CD4-positive, CD25-positive, alpha-beta regulatory T cell (primary cell): ENCODE measurements around the gene PCDHA5. TPM values are rescaled to one million over a fixed set of nuclear protein-coding genes. Genes with fewer than 3 reads are reported as not detected.
"Not testable (repeated sequence)": the region's sequence is repeated elsewhere in the genome, so short reads cannot be mapped to it uniquely, and the experiment has no call there.

Experiments
- ATAC-seq, 2 donors: fragments of 150-1000 bp; cut with Tn5 transposase; one replicate each; pipeline ENCODE4 v1.10.0; 2021; ENCODE audit warnings: low read depth in 2 of 2, moderate number of reproducible peaks in 2 of 2, moderate library complexity in 1 of 2
- DNase-seq, 3 donors: peaks; one replicate each; pipeline versions ENCODE4 v3.0.0 to v3.0.0-alpha.2; 2012 to 2022; ENCODE audit warnings: mixed read lengths in 1 of 3
- H3K27ac ChIP-seq: one replicate; pipeline ENCODE4 v1.7.0; 2013; ENCODE audit warnings: mild to moderate bottlenecking, low read length; ENCODE audit not compliant: insufficient read depth, poor library complexity, severe bottlenecking
- H3K27me3 ChIP-seq: one replicate; pipeline ENCODE4 v1.7.0; 2013; ENCODE audit warnings: low read length; ENCODE audit not compliant: control insufficient read depth, insufficient read depth
- H3K36me3 ChIP-seq: one replicate; pipeline ENCODE4 v1.7.0; 2013; ENCODE audit warnings: mild to moderate bottlenecking, low read length, moderate library complexity; ENCODE audit not compliant: control insufficient read depth, insufficient read depth
- H3K4me1 ChIP-seq: 2 replicates; pipeline ENCODE4 v1.7.0; 2013; ENCODE audit warnings: mild to moderate bottlenecking, low read length; ENCODE audit not compliant: insufficient read depth, control insufficient read depth, poor library complexity, severe bottlenecking
- H3K4me3 ChIP-seq: one replicate; pipeline ENCODE4 v1.7.0; 2013; ENCODE audit warnings: low read depth, mild to moderate bottlenecking, low read length, moderate library complexity
- H3K9me3 ChIP-seq, 2 experiments: 1 replicate in 1 of 2; 2 replicates in 1 of 2; pipeline ENCODE4 v1.7.0; 2013; ENCODE audit warnings: low read length in 2 of 2, mild to moderate bottlenecking in 1 of 2, moderate library complexity in 1 of 2; ENCODE audit not compliant: control insufficient read depth in 2 of 2
- H3K27ac Mint-ChIP-seq, 3 donors: one replicate each; pipeline ENCODE4 v1.8.0; 2020 to 2022; ENCODE audit warnings: mild to moderate bottlenecking in 3 of 3, mixed read lengths in 3 of 3, moderate library complexity in 2 of 3
- H3K27me3 Mint-ChIP-seq: one replicate; pipeline ENCODE4 v1.8.0; 2022; ENCODE audit warnings: mild to moderate bottlenecking, mixed read lengths
- H3K36me3 Mint-ChIP-seq: one replicate; pipeline ENCODE4 v1.8.0; 2020; ENCODE audit warnings: mixed read lengths
- H3K4me1 Mint-ChIP-seq, 4 donors: one replicate each; pipeline ENCODE4 v1.8.0; 2020 to 2022; ENCODE audit warnings: mixed read lengths in 4 of 4, mild to moderate bottlenecking in 1 of 4
- H3K4me3 Mint-ChIP-seq, 4 donors: one replicate each; pipeline ENCODE4 v1.8.0; 2020 to 2022; ENCODE audit warnings: mild to moderate bottlenecking in 4 of 4, mixed read lengths in 4 of 4, moderate library complexity in 3 of 4
- H3K9me3 Mint-ChIP-seq, 7 donors: one replicate each; pipeline ENCODE4 v1.8.0; 2020 to 2022; ENCODE audit warnings: mixed read lengths in 7 of 7, mild to moderate bottlenecking in 3 of 7, moderate library complexity in 2 of 7
- polyA plus RNA-seq, 4 donors: library from polyadenylated mRNA; unstranded; fragments of 300-500 nt; fragmentation: Illumina TruSeq; gene quantifications; one replicate each; pipeline ENCODE4 v1.2.3, GENCODE V29; 2021
- total RNA-seq: library from RNA; stranded (reverse); gene quantifications from one replicate; pipeline ENCODE4 v1.2.3, GENCODE V29; 2022

Gene PCDHA5
- total and polyA plus RNA-seq, 5 donors from 2014 or later = not detected

DNA sequence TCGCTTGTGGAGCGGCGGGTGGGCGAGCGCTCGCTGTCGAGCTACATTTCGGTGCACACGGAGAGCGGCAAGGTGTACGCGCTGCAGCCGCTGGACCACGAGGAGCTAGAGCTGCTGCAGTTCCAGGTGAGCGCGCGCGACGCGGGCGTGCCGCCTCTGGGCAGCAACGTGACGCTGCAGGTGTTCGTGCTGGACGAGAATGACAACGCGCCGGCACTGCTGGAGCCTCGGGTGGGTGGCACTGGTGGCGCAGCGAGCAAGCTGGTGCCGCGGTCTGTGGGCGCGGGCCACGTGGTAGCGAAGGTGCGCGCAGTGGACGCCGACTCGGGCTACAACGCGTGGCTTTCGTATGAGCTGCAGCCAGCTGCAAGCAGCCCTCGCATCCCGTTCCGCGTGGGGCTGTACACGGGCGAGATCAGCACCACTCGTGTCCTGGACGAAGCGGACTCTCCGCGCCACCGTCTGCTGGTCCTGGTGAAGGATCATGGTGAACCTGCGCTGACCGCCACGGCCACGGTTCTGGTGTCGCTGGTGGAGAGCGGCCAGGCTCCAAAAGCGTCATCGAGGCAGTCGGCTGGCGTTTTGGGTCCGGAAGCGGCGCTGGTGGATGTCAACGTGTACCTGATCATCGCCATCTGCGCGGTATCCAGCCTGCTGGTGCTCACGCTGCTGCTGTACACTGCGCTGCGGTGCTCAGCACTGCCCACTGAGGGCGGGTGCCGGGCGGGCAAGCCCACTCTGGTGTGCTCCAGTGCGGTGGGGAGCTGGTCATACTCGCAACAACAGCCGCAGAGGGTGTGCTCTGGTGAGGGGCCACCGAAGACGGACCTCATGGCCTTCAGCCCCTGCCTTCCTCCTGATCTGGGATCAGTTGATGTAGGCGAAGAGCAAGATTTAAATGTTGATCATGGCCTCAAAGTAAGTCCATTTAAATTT is 21.7 kb downstream of the PCDHA5 start:
- H3K4me1 ChIP-seq = no peaks in the 10 kb centered on the region
- no peak overlapping the region for H3K4me3 ChIP-seq
- H3K9me3 ChIP-seq = peaks cover 3 to 8% of the 10 kb centered on the region in 2 experiments
- ATAC-seq (no peak), DNase-seq (no peak)
- no peak overlapping the region for H3K27ac ChIP-seq
- Mint-ChIP-seq H3K27me3 (no peaks in the 10 kb centered on the region), H3K4me1 (no peaks in the 10 kb centered on the region), H3K27ac (no peak overlapping the region), H3K4me3 (no peak overlapping the region), H3K9me3 (peaks cover 0 to 26% (median 7%) of the 10 kb centered on the region in 7 donors), H3K36me3 (no peaks in the 10 kb centered on the region)
- peaks cover 3% of the 10 kb centered on the region for H3K27me3 ChIP-seq
- H3K36me3 ChIP-seq = no peaks in the 10 kb centered on the region

- not testable (repeated sequence) for H3K36me3 Mint-ChIP-seq, H3K4me1 ChIP-seq, H3K4me3 ChIP-seq, H3K27me3 Mint-ChIP-seq, ATAC-seq, H3K4me3 Mint-ChIP-seq, DNase-seq, H3K4me1 Mint-ChIP-seq, H3K27ac ChIP-seq, H3K27ac Mint-ChIP-seq, H3K27me3 ChIP-seq, H3K36me3 ChIP-seq
- peaks cover 5 to 11% of the 10 kb centered on the region in 2 experiments for H3K9me3 ChIP-seq
- peaks cover 0 to 13% (median 3%) of the 10 kb centered on the region in 7 donors for H3K9me3 Mint-ChIP-seq
These were observed 27.0 kb downstream of the PCDHA5 start, which contains the start of gene PCDHA9 for GRCh38 chr5:140848139-140849102. Gene PCDHA9 (plus strand): TSS chr5:140848382. CDS start chr5:140848496, 114 bp downstream.

- not testable (repeated sequence) for DNase-seq, H3K27me3 ChIP-seq, H3K36me3 Mint-ChIP-seq, H3K4me1 Mint-ChIP-seq, H3K36me3 ChIP-seq, H3K27me3 Mint-ChIP-seq, H3K27ac ChIP-seq, ATAC-seq, H3K4me3 Mint-ChIP-seq, H3K4me1 ChIP-seq, H3K27ac Mint-ChIP-seq, H3K4me3 ChIP-seq
- peaks cover 0 to 16% (median 3%) of the 10 kb centered on the region in 7 donors for H3K9me3 Mint-ChIP-seq
- H3K9me3 ChIP-seq = peaks cover 7 to 10% of the 10 kb centered on the region in 2 experiments
These were observed 28.6 kb downstream of the PCDHA5 start for GRCh38 chr5:140849831-140850634.

- Mint-ChIP-seq H3K27ac (peak within 1 kb of the TSS in 1 of 3 donors; percentile 66), H3K9me3 (peaks cover 0 to 29% (median 4%) of the 10 kb centered on the region in 7 donors), H3K4me3 (no peak within 1 kb of the TSS), H3K36me3 (no peaks in the 10 kb centered on the region), H3K4me1 (no peaks in the 10 kb centered on the region), H3K27me3 (no peaks in the 10 kb centered on the region)
- Histone ChIP-seq H3K27me3 (no peaks in the 10 kb centered on the region), H3K9me3 (peaks cover 9 to 11% of the 10 kb centered on the region in 2 experiments), H3K4me1 (no peaks in the 10 kb centered on the region), H3K27ac (no peak within 1 kb of the TSS), H3K4me3 (no peak within 1 kb of the TSS), H3K36me3 (no peaks in the 10 kb centered on the region)
- ATAC-seq (no peak), DNase-seq (no peak)
These were observed 34.6 kb downstream of the PCDHA5 start, which contains the start of gene PCDHA10 for GRCh38 chr5:140855772-140856674. Gene PCDHA10 (plus strand): TSS chr5:140855897. CDS start chr5:140856049, 152 bp downstream.

DNA sequence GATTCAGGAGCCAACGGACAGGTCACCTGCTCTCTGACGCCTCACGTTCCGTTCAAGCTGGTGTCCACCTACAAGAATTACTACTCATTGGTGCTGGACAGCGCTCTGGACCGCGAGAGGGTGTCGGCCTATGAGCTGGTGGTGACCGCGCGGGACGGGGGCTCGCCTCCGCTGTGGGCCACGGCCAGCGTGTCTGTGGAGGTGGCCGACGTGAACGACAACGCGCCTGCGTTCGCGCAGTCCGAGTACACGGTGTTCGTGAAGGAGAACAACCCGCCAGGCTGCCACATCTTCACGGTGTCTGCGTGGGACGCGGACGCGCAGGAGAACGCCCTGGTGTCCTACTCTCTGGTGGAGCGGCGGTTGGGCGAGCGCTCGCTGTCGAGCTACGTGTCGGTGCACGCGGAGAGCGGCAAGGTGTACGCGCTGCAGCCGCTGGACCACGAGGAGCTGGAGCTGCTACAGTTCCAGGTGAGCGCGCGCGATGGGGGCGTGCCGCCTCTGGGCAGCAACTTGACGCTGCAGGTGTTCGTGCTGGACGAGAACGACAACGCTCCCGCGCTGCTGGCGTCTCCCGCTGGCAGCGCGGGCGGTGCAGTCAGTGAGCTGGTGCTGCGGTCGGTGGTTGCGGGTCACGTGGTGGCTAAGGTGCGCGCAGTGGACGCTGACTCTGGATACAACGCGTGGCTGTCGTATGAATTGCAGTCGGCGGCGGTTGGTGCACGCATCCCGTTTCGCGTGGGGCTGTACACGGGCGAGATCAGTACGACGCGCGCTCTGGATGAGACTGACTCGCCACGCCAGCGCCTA is 36.0 kb downstream of the PCDHA5 start:
- peaks cover 3 to 33% (median 6%) of the 10 kb centered on the region in 7 donors for H3K9me3 Mint-ChIP-seq
- H3K4me3 Mint-ChIP-seq = no peak overlapping the region
- no peaks in the 10 kb centered on the region for H3K36me3 ChIP-seq
- no peak overlapping the region for H3K4me3 ChIP-seq
- H3K27me3 ChIP-seq = no peaks in the 10 kb centered on the region
- no peaks in the 10 kb centered on the region for H3K4me1 Mint-ChIP-seq
- H3K36me3 Mint-ChIP-seq = no peaks in the 10 kb centered on the region
- H3K27ac Mint-ChIP-seq = no peak overlapping the region
- H3K4me1 ChIP-seq = no peaks in the 10 kb centered on the region
- peaks cover 11% of the 10 kb centered on the region in 2 experiments for H3K9me3 ChIP-seq
- no peak for ATAC-seq
- no peak for DNase-seq
- H3K27me3 Mint-ChIP-seq = no peaks in the 10 kb centered on the region
- no peak overlapping the region for H3K27ac ChIP-seq

GRCh38 chr5:140857987-140858240 is 36.5 kb downstream of the PCDHA5 start:
- no peaks in the 10 kb centered on the region for H3K36me3 ChIP-seq
- H3K4me3 ChIP-seq = no peak overlapping the region
- H3K27ac ChIP-seq = no peak overlapping the region
- no peaks in the 10 kb centered on the region for H3K27me3 ChIP-seq
- Mint-ChIP-seq H3K36me3 (no peaks in the 10 kb centered on the region), H3K27ac (no peak overlapping the region), H3K4me3 (no peak overlapping the region), H3K4me1 (no peaks in the 10 kb centered on the region), H3K27me3 (no peaks in the 10 kb centered on the region), H3K9me3 (peaks cover 3 to 33% (median 6%) of the 10 kb centered on the region in 7 donors)
- H3K9me3 ChIP-seq = peaks cover 11% of the 10 kb centered on the region in 2 experiments
- ATAC-seq = no peak
- no peaks in the 10 kb centered on the region for H3K4me1 ChIP-seq
- no peak for DNase-seq
